Skeletal muscle satellite cell (primary cell): ENCODE measurements around the gene CDK4.
"Not testable (repeated sequence)": the region's sequence is repeated elsewhere in the genome, so short reads cannot be mapped to it uniquely, and the experiment has no call there.

ENCODE experiments used
- H3K27me3 ChIP-seq: 2 replicates; pipeline ENCODE4 v1.7.0; 2013; ENCODE audit warnings: low read length; ENCODE audit not compliant: control insufficient read depth, insufficient read depth
- H3K36me3 ChIP-seq: 2 replicates; pipeline ENCODE4 v1.7.0; 2013; ENCODE audit warnings: mild to moderate bottlenecking, control low read depth, low read length; ENCODE audit not compliant: insufficient read depth
- H3K4me1 ChIP-seq: 2 replicates; pipeline ENCODE4 v1.7.0; 2013; ENCODE audit warnings: low read length; ENCODE audit not compliant: control insufficient read depth, insufficient read depth
- H3K4me2 ChIP-seq: 2 replicates; pipeline ENCODE4 v1.7.0; 2013; ENCODE audit warnings: mild to moderate bottlenecking, low read length
- H3K4me3 ChIP-seq: 2 replicates; pipeline ENCODE4 v1.7.0; 2013; ENCODE audit warnings: low read length
- H3K9ac ChIP-seq: 2 replicates; pipeline ENCODE4 v1.7.0; 2013; ENCODE audit warnings: mild to moderate bottlenecking, low read depth, low read length, moderate library complexity
- H3K9me3 ChIP-seq: replicated peaks from 2 replicates; pipeline ENCODE4 v1.7.0; 2013; ENCODE audit warnings: mild to moderate bottlenecking, control low read depth, low read length

Gene CDK4

DNA sequence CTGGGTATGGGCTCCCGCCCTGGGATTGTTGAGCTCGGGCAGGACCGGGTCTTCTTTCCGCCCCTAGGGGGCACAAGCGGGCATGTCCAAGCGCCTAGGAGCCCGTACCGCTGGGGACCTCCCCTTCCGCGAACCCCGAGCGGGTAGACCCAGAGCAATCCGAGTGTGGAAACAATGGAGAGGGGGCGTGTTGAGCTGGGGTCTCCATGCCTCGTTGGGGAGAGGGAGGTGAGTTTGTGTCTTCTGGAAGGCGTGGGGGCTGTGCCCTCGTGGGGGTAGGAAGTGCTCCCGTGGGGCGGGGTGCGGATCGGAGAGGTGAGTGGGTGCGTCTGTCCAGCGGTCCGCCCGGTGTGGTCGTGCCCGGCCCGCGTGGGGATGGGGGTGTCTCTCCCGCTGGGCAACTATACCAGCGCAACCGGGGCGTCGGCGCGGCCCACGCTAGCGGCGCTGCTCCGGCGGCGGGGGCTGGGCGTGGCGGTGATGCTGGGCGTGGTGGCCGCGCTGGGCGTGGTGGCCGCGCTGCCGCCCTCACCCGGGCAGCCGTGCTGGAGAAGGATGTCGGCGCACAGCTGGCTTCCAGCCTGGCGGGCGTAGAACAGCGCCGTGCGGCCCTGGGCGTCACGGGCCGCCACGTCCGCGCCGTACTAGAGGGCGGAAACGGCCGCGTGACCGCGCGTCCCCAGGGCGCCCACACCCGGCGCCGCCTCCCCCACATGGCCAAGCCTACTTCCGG lies 25.8 kb downstream of the CDK4 start:
- no peaks in the 10 kb centered on the region for H3K9me3 ChIP-seq
- peak overlapping the region; percentile 87 for H3K4me2 ChIP-seq
- H3K27me3 ChIP-seq = peaks cover 7% of the 10 kb centered on the region
- peaks cover 6% of the 10 kb centered on the region for H3K36me3 ChIP-seq
- peak overlapping the region; percentile 82 for H3K9ac ChIP-seq
- H3K4me3 ChIP-seq = peak overlapping the region; percentile 86
- H3K4me1 ChIP-seq = peaks cover 9% of the 10 kb centered on the region

DNA sequence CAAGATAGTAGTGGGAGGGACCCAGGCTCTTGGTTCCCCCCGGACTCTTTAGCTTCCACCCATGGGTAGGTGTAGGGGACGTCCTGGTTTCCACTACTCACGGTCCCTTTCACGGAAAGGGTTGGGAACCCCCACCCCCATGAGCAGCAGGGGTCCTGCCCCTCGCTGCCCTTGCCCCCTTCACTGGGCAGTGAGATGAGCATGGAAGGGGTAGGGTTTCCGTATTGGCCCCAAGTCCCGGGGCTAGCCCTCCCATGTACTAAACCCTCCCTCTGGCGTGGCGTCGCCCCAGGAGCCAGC lies 26.3 kb downstream of the CDK4 start:
- Histone ChIP-seq H3K9ac (peak overlapping the region; percentile 82), H3K9me3 (no peaks in the 10 kb centered on the region), H3K4me2 (peak overlapping the region; percentile 87), H3K4me3 (peak overlapping the region; percentile 86), H3K36me3 (peaks cover 6% of the 10 kb centered on the region), H3K27me3 (peaks cover 7% of the 10 kb centered on the region), H3K4me1 (peaks cover 9% of the 10 kb centered on the region)

DNA sequence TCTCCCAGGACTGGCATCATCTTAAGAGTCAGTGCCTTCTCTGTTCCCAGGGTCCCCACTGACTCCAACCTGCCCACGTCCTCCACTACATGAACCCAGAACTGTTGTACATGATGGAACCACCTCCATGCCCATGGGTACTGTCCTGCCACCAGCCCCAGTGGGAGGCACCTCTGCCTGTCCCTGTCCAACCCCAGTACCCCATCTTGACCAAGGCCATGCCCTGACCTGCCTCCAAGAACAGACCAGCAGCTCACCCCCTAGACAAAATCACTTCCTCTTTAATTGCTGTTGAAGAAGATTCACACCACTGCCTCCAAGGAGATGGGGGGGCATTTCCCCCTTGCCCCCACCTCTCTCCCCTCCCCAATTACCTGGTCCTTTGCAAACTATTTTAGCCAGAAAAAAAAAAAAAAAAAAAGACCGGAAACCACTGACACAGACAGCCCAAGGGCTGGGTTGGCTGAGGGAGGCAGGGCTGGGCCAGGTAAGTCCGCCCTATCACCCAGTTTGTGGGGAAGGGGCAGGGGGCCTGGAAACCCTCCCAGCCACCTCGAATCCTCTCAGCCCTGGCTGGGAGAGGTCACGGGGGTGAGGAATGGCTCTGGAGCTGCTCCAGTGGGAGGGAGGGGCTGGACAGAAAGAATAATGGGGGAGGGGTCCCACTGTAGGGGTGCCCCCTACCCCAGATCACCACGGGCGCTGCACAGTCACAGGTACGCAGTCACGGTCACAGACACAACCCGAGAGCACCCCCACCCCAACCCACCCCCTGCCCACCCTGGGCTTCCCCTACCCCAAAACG lies 27.0 kb downstream of the CDK4 start:
- H3K9me3 ChIP-seq = no peaks in the 10 kb centered on the region
- H3K4me1 ChIP-seq = peaks cover 9% of the 10 kb centered on the region
- H3K4me2 ChIP-seq = no peak overlapping the region
- H3K4me3 ChIP-seq = no peak overlapping the region
- no peak overlapping the region for H3K9ac ChIP-seq
- peaks cover 12% of the 10 kb centered on the region for H3K36me3 ChIP-seq
- peaks cover 4% of the 10 kb centered on the region for H3K27me3 ChIP-seq

DNA sequence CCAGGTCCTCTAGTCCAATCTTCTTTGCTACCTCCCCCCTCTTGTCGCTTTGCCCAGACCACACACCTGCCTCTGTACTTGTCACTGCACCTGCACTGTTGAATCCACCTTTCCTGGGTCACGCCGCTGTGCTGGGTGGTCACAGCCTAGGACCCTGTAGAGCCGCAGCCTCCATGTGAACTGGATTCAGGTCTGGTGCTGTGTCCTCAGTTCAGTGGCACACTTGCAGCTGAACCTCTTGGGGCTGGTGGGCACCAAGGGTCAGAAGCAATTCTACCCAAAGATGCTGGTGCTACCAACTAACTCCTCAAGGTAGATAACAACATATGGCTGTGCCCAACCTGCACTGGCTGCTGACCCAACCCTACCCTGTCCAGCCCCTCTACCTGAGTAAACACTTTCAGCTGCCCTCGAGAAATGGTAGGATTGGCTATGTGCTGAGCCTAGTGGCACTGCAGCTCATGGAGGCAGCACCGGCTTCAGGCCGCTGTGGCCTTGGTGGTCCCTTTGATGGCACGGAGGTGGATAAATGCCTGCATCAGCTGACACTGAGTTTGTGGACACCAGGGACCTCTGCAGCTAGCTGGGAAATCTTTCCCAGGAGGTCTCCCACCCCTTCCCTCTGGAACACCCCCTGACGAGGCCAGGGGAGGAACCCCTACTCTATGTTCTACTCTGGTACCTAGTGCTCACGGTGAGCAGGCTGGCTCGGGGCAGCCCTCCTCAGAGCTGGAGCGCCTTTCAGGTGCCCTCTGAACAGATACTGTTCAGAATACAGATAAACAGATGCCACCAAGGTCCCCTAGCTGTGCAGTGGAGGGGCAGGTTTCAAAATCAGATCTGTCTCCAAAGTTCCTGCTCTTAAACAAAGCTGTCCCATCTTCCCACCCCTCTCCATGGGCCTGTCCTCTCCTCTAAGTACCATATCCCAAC lies 27.8 kb downstream of the CDK4 start:
- Histone ChIP-seq H3K27me3 (peaks cover 3% of the 10 kb centered on the region), H3K4me1 (peaks cover 9% of the 10 kb centered on the region), H3K9ac (no peak overlapping the region), H3K4me3 (no peak overlapping the region), H3K9me3 (no peaks in the 10 kb centered on the region), H3K36me3 (peaks cover 19% of the 10 kb centered on the region), H3K4me2 (no peak overlapping the region)

DNA sequence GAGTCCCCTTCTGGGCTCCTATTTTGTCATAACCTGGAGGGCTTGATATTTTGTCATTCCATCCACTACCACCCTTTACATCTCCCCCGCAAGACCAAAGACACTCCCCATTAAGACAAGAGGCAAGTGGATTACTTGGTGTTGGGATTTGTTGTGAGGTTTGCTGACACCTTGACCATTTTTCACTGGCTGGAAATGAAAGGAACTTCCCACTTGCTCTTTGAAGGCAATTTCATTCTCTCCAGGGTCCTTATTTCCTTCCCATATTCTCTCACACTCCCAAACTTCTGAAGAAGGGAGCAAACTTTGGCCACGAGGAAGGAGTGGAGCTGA lies 28.5 kb downstream of the CDK4 start:
- no peaks in the 10 kb centered on the region for H3K9me3 ChIP-seq
- H3K9ac ChIP-seq = no peak overlapping the region
- H3K36me3 ChIP-seq = peaks cover 24% of the 10 kb centered on the region

DNA sequence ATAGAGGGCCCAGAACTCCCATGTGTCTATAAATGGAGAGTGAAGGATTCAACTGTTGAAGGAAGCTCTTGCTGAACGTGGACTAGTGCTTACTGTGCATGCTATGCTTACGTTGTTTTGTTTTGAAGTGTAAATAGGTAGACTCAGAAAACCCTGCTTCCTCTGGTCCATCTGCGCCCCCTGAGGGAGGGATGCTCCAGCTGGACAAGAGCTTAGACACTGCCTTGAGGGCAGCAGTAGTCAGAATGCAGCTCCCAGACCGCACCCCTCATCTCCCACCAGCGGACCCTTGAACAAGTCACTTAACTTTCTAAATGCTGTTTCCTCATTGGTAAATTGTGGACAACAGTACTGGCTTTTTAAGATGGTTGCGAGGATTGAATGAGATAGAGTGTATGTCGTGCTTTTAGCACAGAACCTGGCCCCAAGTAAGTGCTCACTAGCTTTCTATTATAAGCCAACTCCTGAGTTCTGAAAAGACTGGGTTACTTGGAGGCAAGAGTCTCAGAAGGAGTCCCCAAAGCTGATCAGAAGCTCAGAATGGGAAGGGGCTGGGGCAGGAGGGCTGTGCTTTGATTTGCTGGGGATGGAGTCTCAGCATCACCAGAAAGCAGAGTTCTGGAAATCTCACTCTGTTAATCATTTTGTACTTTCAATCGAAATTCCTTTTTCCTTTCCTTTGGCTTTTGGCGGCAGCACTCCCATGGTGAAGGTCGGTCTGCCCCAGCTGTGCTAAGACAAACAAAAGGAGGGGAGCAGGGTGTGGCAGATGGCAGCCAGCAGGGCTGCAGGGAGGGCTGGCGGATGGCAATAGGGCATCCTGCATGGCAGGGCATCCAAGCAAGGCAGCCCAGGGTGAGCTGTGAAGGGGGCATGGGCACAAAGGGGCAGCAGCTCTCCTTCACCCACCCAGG lies 29.1 kb downstream of the CDK4 start:
- Histone ChIP-seq H3K4me3 (no peak overlapping the region), H3K27me3 (peaks cover 3% of the 10 kb centered on the region), H3K36me3 (peaks cover 29% of the 10 kb centered on the region), H3K9ac (no peak overlapping the region), H3K9me3 (no peaks in the 10 kb centered on the region), H3K4me1 (peaks cover 9% of the 10 kb centered on the region), H3K4me2 (no peak overlapping the region)

More for the DNA sequence above, 28.5 kb downstream of the CDK4 start:
- H3K27me3 ChIP-seq = peaks cover 3% of the 10 kb centered on the region
- H3K4me3 ChIP-seq = no peak overlapping the region
- H3K4me2 ChIP-seq = no peak overlapping the region
- H3K4me1 ChIP-seq = peaks cover 9% of the 10 kb centered on the region

DNA sequence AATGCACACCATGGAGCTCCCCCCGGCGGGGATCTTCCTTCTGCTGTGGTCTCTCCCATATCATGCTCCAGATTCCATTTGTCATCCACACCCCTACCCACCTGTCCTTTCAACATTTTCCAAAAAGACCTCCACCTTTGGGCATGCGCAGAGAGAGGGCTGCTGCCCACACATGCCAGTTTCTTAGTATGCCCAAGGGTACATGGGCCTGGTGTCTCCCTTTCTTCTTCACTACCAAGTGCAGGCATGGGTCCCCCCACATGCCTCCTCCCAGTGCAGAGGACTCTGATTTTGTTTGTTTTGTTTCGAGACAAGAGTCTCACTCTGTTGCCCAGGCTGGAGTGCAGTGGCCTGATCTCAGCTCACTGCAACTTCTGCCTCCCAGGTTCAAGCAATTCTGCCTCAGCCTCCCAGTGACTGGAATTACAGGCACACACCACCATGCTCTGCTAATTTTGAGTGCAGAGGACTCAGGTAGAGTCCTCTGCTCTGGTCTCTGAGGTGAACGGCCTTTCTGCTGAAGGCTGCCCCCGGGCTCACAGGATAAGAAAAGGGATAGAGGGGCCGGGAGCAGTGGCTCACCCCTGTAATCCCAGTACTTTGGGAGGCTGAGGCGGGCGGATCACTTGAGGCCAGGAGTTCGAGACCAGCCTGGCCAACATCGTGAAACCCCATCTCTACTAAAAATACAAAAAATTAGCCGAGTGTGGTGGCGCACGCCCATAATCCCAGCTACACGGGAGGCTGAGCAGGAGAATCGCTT lies 30.1 kb downstream of the CDK4 start:
- H3K9me3 ChIP-seq, H3K4me1 ChIP-seq, H3K4me2 ChIP-seq, H3K27me3 ChIP-seq, H3K4me3 ChIP-seq, H3K9ac ChIP-seq: not testable (repeated sequence)
- peaks cover 34% of the 10 kb centered on the region for H3K36me3 ChIP-seq

DNA sequence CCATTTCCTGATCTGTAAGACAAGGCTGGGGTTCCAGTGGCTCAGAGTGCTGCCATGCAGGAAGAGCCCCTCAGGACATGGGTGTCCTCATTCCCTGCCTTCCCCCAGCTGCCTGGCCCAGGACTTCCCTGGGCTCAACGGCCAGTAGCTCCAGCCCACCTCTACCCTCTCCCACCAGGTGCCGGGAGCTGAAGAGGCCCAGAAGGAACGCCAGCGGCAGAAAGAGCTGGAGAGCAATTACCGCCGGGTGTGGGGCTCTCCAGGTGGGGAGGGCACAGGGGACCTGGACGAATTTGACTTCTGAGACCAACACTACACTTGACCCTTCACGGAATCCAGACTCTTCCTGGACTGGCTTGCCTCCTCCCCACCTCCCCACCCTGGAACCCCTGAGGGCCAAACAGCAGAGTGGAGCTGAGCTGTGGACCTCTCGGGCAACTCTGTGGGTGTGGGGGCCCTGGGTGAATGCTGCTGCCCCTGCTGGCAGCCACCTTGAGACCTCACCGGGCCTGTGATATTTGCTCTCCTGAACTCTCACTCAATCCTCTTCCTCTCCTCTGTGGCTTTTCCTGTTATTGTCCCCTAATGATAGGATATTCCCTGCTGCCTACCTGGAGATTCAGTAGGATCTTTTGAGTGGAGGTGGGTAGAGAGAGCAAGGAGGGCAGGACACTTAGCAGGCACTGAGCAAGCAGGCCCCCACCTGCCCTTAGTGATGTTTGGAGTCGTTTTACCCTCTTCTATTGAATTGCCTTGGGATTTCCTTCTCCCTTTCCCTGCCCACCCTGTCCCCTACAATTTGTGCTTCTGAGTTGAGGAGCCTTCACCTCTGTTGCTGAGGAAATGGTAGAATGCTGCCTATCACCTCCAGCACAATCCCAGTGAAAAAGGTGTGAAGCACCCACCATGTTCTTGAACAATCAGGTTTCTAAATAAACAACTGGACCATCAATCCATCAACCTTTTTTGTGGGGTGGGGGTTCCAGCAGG lies 31.2 kb downstream of the CDK4 start:
- Histone ChIP-seq H3K36me3 (peaks cover 45% of the 10 kb centered on the region), H3K9ac (no peak overlapping the region)

DNA sequence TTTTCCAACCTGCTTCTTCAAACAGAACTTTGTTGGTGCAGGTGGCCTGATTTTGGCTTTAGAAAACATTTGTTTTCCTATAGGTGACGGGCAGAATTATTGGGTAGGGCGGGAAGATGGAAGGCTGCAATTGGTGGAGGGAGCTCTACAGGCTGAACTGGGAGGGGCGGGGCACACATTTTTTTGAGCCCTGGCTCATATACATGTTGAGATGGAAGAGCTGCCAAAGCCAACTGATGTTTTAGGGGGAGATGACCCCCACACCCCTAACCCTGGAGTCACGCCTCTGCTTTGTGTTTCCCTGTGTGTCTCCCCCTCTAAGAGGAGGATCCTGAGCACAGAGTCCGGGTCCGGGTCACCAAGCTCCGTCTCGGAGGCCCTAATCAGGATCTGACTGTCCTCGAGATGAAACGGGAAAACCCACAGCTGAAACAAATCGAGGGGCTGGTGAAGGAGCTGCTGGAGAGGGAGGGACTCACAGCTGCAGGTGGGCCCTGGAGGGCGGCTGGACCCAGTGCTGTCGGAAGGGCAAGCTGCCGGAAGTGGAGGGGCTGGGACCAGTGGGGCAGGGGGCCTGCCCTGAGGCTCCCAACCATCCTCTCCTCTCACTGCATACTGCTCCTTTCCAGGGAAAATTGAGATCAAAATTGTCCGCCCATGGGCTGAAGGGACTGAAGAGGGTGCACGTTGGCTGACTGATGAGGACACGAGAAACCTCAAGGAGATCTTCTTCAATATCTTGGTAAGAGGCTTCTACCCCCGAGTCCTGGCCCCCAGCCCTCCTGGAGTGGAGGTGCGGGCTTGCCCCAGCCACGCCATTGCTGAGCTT lies 32.1 kb downstream of the CDK4 start:
- no peak overlapping the region for H3K4me2 ChIP-seq
- H3K4me1 ChIP-seq = no peaks in the 10 kb centered on the region
- H3K9me3 ChIP-seq = no peaks in the 10 kb centered on the region
- H3K9ac ChIP-seq = no peak overlapping the region
- peaks cover 3% of the 10 kb centered on the region for H3K27me3 ChIP-seq
- no peak overlapping the region for H3K4me3 ChIP-seq
- peaks cover 46% of the 10 kb centered on the region for H3K36me3 ChIP-seq

More for the DNA sequence above, 31.2 kb downstream of the CDK4 start:
- Histone ChIP-seq H3K4me1 (peaks cover 3% of the 10 kb centered on the region), H3K9me3 (no peaks in the 10 kb centered on the region), H3K4me2 (no peak overlapping the region), H3K27me3 (peaks cover 3% of the 10 kb centered on the region), H3K4me3 (no peak overlapping the region)
